ENCODE measurements around the gene L3MBTL4. TPM values are rescaled to one million over a fixed set of nuclear protein-coding genes. Genes with fewer than 3 reads are reported as not detected.
"Not testable (repeated sequence)": the region's sequence is repeated elsewhere in the genome, so short reads cannot be mapped to it uniquely, and the experiment has no call there.

L3MBTL4 gene
- total and polyA plus RNA-seq, 9 donors, result 4.2 to 79.1 (median 23.7) TPM

DNA sequence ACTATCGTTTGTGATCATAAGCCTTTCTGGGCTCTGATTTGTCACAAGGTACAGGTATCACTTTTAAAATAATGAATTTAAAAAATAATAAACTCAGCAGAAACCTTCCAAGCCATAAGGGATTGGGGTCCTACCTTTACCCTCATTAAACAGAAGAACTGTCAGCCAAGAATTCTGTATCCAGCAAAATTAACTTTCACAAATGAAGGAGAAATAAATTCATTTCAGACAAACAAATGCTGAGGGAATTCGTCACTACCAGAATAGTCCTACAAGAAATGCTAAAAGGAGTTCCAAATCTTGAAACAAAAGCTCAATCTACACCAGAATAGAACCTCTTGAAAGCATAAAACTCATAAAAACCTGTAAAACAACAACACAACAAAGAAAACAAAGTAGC lies 25.7 kb downstream of the L3MBTL4 start:
- H3K36me3 ChIP-seq, result no peaks in the 10 kb centered on the region
- intact Hi-C loops (cut with DNase I), result no loop called here
- 79 to 91% (median 82%) methylated on average over 2 of the region's 2 CpGs for WGBS, 3 donors
- H3K4me3 ChIP-seq, result no peak overlapping the region
- DNase-seq, result no peak
- no peak overlapping the region for H3K27ac ChIP-seq
- H3K4me1 ChIP-seq (ENCODE audit: insufficient read depth), result no peaks in the 10 kb centered on the region
- TF ChIP-seq POLR2A (IDR thresholded peaks at IDR 0.05), result no peak
- TF ChIP-seq, protein P1, sequence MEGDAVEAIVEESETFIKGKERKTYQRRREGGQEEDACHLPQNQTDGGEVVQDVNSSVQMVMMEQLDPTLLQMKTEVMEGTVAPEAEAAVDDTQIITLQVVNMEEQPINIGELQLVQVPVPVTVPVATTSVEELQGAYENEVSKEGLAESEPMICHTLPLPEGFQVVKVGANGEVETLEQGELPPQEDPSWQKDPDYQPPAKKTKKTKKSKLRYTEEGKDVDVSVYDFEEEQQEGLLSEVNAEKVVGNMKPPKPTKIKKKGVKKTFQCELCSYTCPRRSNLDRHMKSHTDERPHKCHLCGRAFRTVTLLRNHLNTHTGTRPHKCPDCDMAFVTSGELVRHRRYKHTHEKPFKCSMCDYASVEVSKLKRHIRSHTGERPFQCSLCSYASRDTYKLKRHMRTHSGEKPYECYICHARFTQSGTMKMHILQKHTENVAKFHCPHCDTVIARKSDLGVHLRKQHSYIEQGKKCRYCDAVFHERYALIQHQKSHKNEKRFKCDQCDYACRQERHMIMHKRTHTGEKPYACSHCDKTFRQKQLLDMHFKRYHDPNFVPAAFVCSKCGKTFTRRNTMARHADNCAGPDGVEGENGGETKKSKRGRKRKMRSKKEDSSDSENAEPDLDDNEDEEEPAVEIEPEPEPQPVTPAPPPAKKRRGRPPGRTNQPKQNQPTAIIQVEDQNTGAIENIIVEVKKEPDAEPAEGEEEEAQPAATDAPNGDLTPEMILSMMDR (IDR thresholded peaks at IDR 0.05), result no peak
- no peak for TF ChIP-seq EP300 (IDR thresholded peaks at IDR 0.05)
- no peaks in the 10 kb centered on the region for H3K9me3 ChIP-seq
- H3K27me3 ChIP-seq, result no peaks in the 10 kb centered on the region

DNA sequence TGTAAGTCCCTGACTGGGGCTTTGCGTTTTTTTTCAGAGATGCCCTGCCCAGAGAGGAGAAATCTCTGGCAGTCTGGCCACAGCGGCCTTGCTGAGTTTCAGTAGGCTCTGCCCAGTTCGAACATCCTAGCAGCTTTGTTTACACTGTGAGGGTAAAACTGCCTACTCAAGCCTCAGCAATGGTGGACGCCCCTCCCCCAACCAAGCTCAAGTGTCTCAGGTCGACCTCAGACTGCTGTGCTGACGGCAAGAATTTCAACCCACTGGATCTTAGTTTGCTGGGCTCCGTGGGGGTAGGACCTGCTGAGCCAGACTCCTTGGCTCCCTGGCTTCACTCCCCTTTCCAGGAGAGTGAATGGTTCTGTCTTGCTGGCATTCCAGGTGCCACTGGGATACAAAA lies 31.7 kb downstream of the L3MBTL4 start:
- H3K4me3 ChIP-seq, result no peak overlapping the region
- H3K9me3 ChIP-seq, result no peaks in the 10 kb centered on the region
- intact Hi-C loops (cut with DNase I), result no loop called here
- no peak overlapping the region for H3K27ac ChIP-seq
- no peak for TF ChIP-seq EP300 (IDR thresholded peaks at IDR 0.05)
- TF ChIP-seq POLR2A (IDR thresholded peaks at IDR 0.05), result no peak
- TF ChIP-seq, protein P1 (IDR thresholded peaks at IDR 0.05), result no peak
- no peaks in the 10 kb centered on the region for H3K36me3 ChIP-seq
- no peak for DNase-seq
- WGBS, 3 donors, result 42 to 46% (median 46%) methylated on average over 7 of the region's 7 CpGs
- no peaks in the 10 kb centered on the region for H3K27me3 ChIP-seq
- no peaks in the 10 kb centered on the region for H3K4me1 ChIP-seq (ENCODE audit: insufficient read depth)

DNA sequence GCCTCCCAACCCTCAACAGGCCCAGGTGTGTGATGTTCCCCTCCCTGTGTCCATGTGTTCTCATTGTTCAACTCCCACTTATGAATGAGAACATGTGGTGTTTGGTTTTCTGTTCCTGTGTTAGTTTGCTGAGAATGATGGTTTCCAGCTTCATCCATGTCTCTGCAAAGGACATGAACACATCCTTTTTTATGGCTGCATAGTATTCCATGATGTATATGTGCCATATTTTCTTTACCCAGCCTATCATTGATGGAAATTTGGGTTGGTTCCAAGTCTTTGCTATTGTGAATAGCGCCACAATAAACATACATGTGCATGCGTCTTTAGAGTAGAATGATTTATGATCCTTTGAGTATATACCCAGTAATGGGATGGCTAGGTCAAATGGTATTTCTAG lies 37.2 kb downstream of the L3MBTL4 start:
- H3K36me3 ChIP-seq; H3K4me1 ChIP-seq (ENCODE audit: insufficient read depth); H3K4me3 ChIP-seq; H3K27ac ChIP-seq; H3K27me3 ChIP-seq; H3K9me3 ChIP-seq; DNase-seq: not testable (repeated sequence)
- intact Hi-C loops (cut with DNase I), result loop anchor here in 1 of 4 donors (10.0 kb wide), 1 partner anchor 63 kb away; no protein-coding TSS in a partner anchor
- WGBS, 3 donors, result 91 to 96% (median 95%) methylated on average over 2 of the region's 2 CpGs

DNA sequence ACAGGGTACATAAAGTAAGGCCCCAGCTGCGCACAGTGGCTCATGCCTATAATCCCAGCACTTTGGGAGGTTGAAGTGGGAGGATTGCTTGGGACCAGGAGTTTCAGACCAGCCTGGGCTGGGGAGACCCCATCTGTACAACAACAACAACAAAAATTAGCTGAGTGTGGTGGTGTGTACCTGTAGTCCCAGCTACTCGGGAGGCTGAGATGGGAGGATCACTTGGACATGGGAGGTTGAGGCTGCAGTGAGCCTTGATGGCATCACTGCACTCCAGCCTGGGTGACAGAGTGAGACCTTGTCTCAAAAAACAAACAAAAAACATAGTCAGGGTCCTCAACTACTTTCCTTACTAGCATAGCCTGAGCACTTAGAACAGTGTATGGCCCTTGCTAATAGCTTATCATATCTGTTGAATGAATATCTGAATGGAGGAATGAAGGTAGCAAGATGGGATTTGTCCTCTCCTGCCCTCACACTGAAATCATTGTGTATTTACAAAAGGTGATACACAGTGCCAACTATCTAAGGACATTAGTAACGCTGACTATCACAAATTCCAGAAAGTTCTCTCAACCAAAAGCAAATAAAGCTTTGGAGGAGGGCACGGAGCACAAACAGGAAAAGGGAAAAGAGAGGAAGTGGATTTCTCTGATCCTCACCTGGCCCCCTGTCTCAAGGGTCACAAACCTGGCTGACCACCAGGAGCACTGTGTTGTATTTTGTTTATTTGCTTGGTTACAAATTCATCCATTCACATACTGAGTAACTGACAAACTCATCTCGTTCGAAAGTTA lies 38.1 kb downstream of the L3MBTL4 start:
- TF ChIP-seq, protein P1 (IDR thresholded peaks at IDR 0.05), result no peak
- TF ChIP-seq EP300 (IDR thresholded peaks at IDR 0.05), result no peak
- TF ChIP-seq POLR2A (IDR thresholded peaks at IDR 0.05), result no peak
- no peak overlapping the region for H3K4me3 ChIP-seq
- DNase-seq, result no peak
- no peak overlapping the region for H3K27ac ChIP-seq
- H3K4me1 ChIP-seq (ENCODE audit: insufficient read depth), result peaks cover 1% of the 10 kb centered on the region
- no peaks in the 10 kb centered on the region for H3K9me3 ChIP-seq
- no peaks in the 10 kb centered on the region for H3K27me3 ChIP-seq
- intact Hi-C loops (cut with DNase I), result loop anchor here in 1 of 4 donors (10.0 kb wide), 1 partner anchor 62 kb away; no protein-coding TSS in a partner anchor
- no peaks in the 10 kb centered on the region for H3K36me3 ChIP-seq
- WGBS, 3 donors, result 84 to 96% (median 91%) methylated on average over 6 of the region's 6 CpGs

DNA sequence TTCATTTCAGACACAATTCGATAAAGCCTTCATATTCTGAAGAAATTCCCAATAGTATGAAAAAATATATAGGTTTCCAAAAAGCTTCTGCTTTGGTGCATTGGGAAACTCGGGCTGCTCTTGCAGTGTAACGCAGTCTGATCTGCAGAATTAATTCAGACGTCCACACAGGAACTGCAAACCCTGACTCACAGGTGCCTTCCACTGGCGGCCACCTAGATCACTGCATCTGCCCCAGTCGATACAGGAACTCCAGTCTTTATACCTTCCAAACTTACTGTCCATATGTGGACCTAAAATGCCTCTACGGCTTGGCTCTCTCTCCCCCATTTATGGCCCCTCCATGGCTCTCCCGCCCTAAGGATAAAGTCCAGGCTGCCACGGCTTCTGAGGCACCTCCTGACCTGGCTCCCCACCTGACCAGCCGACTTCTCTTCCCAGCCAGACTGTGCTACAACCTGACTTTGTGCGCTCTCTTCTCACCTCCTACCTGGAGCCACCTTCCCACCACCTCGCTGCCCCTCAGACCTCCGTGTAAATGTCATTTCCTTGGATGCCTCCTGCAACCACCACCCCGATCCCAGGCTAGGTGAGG lies 39.7 kb downstream of the L3MBTL4 start:
- Histone ChIP-seq H3K4me3 (no peak overlapping the region), H3K4me1 (ENCODE audit: insufficient read depth) (peaks cover 4% of the 10 kb centered on the region), H3K27ac (no peak overlapping the region), H3K27me3 (no peaks in the 10 kb centered on the region), H3K9me3 (no peaks in the 10 kb centered on the region), H3K36me3 (no peaks in the 10 kb centered on the region)
- intact Hi-C loops (cut with DNase I), result loop anchor here in 1 of 4 donors (10.0 kb wide), 1 partner anchor 60 kb away; no protein-coding TSS in a partner anchor
- TF ChIP-seq EP300 (IDR thresholded peaks at IDR 0.05) (no peak), POLR2A (IDR thresholded peaks at IDR 0.05) (no peak)
- TF ChIP-seq, protein P1 (IDR thresholded peaks at IDR 0.05), result no peak
- DNase-seq, result no peak
- 89% methylated on average over 14 of the region's 14 CpGs for WGBS, 3 donors
